Smooth muscle cell (in vitro differentiated cells): Measurements from ENCODE around the gene PTPDC1. TPM values are rescaled to one million over a fixed set of nuclear protein-coding genes. Genes with fewer than 3 reads are reported as not detected.
A peak's percentile ranks its signal among the peaks of the same experiment; 100 is the strongest.
"Not testable (repeated sequence)": the region's sequence is repeated elsewhere in the genome, so short reads cannot be mapped to it uniquely, and the experiment has no call there.

Experiments used
- DNase-seq: peaks from one replicate; lab custom pipeline; 2025; ENCODE audit not compliant: unreplicated experiment; lab: John Stamatoyannopoulos, UW
- H2AFZ ChIP-seq: fragments of 200-600 bp; sonication (generic); 2 replicates; pipeline ENCODE4 v1.6.0; 2016; ENCODE audit warnings: antibody characterized with exemption, low read depth, mild to moderate bottlenecking
- H3F3A ChIP-seq: fragments of 200-600 bp; sonication (generic); 2 replicates; pipeline ENCODE4 v1.6.0; 2017; ENCODE audit warnings: antibody characterized with exemption, low read depth
- H3K27ac ChIP-seq: fragments of 200-600 bp; sonication (generic); 2 replicates; pipeline ENCODE4 v1.5.1; 2016; ENCODE audit warnings: low read depth, mild to moderate bottlenecking
- H3K27me3 ChIP-seq: fragments of 200-600 bp; sonication (generic); 2 replicates; pipeline ENCODE4 v1.6.1; 2016; ENCODE audit warnings: low read depth, mild to moderate bottlenecking
- H3K36me3 ChIP-seq: fragments of 200-600 bp; sonication (generic); 2 replicates; pipeline ENCODE4 v1.5.1; 2016; ENCODE audit warnings: low read depth
- H3K4me1 ChIP-seq: fragments of 200-600 bp; sonication (generic); 2 replicates; pipeline ENCODE4 v1.5.1; 2016; ENCODE audit warnings: low read depth
- H3K4me2 ChIP-seq: fragments of 200-600 bp; sonication (generic); 2 replicates; pipeline ENCODE4 v1.6.0; 2016; ENCODE audit warnings: mild to moderate bottlenecking
- H3K4me3 ChIP-seq: fragments of 200-600 bp; sonication (generic); 2 replicates; pipeline ENCODE4 v1.5.1; 2016; ENCODE audit warnings: mild to moderate bottlenecking
- H3K79me2 ChIP-seq: fragments of 200-600 bp; sonication (generic); 2 replicates; pipeline ENCODE4 v1.6.0; 2016; ENCODE audit warnings: low read depth, mild to moderate bottlenecking
- H3K9ac ChIP-seq: fragments of 200-600 bp; sonication (generic); 2 replicates; pipeline ENCODE4 v1.6.0; 2016; ENCODE audit warnings: low read depth
- H3K9me3 ChIP-seq: fragments of 200-600 bp; sonication (generic); replicated peaks from 2 replicates; pipeline ENCODE4 v1.5.1; 2016; ENCODE audit warnings: low read depth
- H4K20me1 ChIP-seq: fragments of 200-600 bp; sonication (generic); 2 replicates; pipeline ENCODE4 v1.6.0; 2016; ENCODE audit warnings: low read depth
- WGBS: methylation state at CpG from one replicate; pipeline ENCODE4 v1.1.7; 2016; ENCODE audit warnings: low lambda C conversion rate; 5-methylcytosine and 5-hydroxymethylcytosine counted together
- polyA plus RNA-seq: library from polyadenylated mRNA; unstranded; fragments of >200 nt; fragmentation: Nextera tagmentation; extraction: Ambion mirVana; gene quantifications from 2 replicates; pipeline ENCODE4 v1.2.1, GENCODE V29; 2016
- total RNA-seq: library from RNA; depleted of rRNA; stranded (reverse); fragments of >200 nt; gene quantifications from 2 replicates; pipeline ENCODE4 v1.2.3, GENCODE V29; 2014
- TF ChIP-seq, protein P1 (sequence below): fragments of 200-600 bp; sonication (generic); IDR thresholded peaks from 2 replicates; pipeline ENCODE4 v1.5.1; 2017; ENCODE audit warnings: borderline replicate concordance, mild to moderate bottlenecking, antibody characterized with exemption; ENCODE audit not compliant: insufficient read depth, poor library complexity, severe bottlenecking

The PTPDC1 gene
- total and polyA plus RNA-seq, 2 experiments from 2014 or later: 11.0 to 19.6 TPM

DNA sequence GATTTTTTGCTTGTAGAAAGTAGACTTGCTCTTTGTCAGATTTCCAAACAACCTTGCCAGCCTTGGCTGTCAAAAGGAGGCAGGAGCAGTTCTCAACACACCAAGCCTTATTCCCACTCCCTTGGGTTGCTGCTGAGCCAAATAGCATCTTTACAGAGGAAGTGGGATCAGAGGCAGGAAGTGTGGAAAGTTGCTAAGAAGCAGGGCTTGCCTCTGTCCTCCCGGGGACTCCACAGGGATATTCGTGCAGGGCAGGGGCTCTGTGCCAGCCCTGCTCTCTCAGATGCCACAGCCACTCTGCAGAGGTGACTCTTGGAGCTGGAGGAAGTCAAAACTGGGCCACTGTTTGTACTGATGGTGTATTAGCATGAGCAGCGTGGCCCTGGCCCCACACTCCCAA, 24.3 kb downstream of the PTPDC1 start:
- Histone ChIP-seq H2AFZ (no peak overlapping the region), H3K9ac (no peak overlapping the region), H3K4me1 (no peaks in the 10 kb centered on the region), H3K79me2 (no peaks in the 10 kb centered on the region), H3K4me2 (no peak overlapping the region), H4K20me1 (no peaks in the 10 kb centered on the region), H3F3A (no peaks in the 10 kb centered on the region), H3K9me3 (no peaks in the 10 kb centered on the region), H3K36me3 (no peaks in the 10 kb centered on the region), H3K27ac (no peak overlapping the region), H3K27me3 (no peaks in the 10 kb centered on the region), H3K4me3 (no peak overlapping the region)
- WGBS: 48% methylated on average over 3 of the region's 3 CpGs
- no peak for DNase-seq
- TF ChIP-seq, protein P1, sequence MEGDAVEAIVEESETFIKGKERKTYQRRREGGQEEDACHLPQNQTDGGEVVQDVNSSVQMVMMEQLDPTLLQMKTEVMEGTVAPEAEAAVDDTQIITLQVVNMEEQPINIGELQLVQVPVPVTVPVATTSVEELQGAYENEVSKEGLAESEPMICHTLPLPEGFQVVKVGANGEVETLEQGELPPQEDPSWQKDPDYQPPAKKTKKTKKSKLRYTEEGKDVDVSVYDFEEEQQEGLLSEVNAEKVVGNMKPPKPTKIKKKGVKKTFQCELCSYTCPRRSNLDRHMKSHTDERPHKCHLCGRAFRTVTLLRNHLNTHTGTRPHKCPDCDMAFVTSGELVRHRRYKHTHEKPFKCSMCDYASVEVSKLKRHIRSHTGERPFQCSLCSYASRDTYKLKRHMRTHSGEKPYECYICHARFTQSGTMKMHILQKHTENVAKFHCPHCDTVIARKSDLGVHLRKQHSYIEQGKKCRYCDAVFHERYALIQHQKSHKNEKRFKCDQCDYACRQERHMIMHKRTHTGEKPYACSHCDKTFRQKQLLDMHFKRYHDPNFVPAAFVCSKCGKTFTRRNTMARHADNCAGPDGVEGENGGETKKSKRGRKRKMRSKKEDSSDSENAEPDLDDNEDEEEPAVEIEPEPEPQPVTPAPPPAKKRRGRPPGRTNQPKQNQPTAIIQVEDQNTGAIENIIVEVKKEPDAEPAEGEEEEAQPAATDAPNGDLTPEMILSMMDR: no peak

DNA sequence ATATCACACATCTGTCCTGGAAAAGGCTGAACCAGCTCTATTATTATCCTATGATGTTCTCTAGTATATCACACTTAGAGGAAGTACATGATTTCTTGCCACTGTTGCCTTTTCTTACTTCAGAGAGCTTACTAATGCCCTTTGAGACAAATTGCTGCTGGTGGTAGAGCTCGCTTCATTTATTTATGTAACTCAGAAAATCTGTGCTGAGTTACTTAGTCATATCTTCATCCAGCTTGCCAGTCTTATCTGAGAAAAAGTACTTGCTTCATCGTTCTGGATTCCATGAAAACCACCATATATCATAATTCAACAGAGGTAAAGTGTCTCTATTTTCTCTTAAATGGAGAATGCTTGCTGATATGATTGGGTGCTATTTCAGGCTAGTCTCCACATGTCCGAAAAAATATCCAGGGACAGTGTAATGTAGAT, 26.6 kb downstream of the PTPDC1 start:
- TF ChIP-seq, protein P1: no peak
- H3K27me3 ChIP-seq: no peaks in the 10 kb centered on the region
- H3K4me1 ChIP-seq: no peaks in the 10 kb centered on the region
- no peak for DNase-seq
- no peak overlapping the region for H3K9ac ChIP-seq
- H3K27ac ChIP-seq: peak overlapping the region; percentile 15
- no peak overlapping the region for H3K4me3 ChIP-seq
- 21% methylated on average over 3 of the region's 3 CpGs for WGBS
- no peaks in the 10 kb centered on the region for H3F3A ChIP-seq
- H2AFZ ChIP-seq: no peak overlapping the region
- peak overlapping the region; percentile 48 for H3K4me2 ChIP-seq
- H4K20me1 ChIP-seq: no peaks in the 10 kb centered on the region
- no peaks in the 10 kb centered on the region for H3K9me3 ChIP-seq
- H3K79me2 ChIP-seq: no peaks in the 10 kb centered on the region
- H3K36me3 ChIP-seq: no peaks in the 10 kb centered on the region

DNA sequence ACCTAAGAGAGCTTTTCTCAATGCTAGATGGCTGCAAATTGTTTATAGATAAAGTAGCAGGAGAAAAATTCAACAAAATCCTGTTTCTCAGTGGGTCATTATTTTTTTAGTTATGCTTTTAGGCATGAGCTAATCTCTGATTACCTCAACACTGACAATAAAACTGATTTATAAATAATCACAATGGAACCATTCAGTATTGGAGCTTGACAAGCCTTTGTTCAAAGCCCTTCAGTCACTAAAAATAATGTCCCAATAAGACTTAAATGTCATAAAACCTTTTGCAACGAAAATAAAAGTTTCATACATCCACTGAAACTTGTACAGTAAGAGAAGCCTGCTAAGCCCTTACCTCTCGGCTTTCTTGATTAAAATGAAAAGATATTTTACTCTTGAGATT, 27.2 kb downstream of the PTPDC1 start:
- Histone ChIP-seq H3K79me2 (no peaks in the 10 kb centered on the region), H3K36me3 (no peaks in the 10 kb centered on the region), H3K27me3 (no peaks in the 10 kb centered on the region), H3K9me3 (no peaks in the 10 kb centered on the region), H3K9ac (no peak overlapping the region), H3K4me1 (no peaks in the 10 kb centered on the region), H3K4me3 (no peak overlapping the region), H2AFZ (no peak overlapping the region), H3F3A (no peaks in the 10 kb centered on the region), H4K20me1 (no peaks in the 10 kb centered on the region), H3K27ac (peak overlapping the region; percentile 15), H3K4me2 (peak overlapping the region; percentile 48)
- TF ChIP-seq, protein P1: no peak
- DNase-seq: no peak
- WGBS: 88% methylated on average over 2 of the region's 2 CpGs

DNA sequence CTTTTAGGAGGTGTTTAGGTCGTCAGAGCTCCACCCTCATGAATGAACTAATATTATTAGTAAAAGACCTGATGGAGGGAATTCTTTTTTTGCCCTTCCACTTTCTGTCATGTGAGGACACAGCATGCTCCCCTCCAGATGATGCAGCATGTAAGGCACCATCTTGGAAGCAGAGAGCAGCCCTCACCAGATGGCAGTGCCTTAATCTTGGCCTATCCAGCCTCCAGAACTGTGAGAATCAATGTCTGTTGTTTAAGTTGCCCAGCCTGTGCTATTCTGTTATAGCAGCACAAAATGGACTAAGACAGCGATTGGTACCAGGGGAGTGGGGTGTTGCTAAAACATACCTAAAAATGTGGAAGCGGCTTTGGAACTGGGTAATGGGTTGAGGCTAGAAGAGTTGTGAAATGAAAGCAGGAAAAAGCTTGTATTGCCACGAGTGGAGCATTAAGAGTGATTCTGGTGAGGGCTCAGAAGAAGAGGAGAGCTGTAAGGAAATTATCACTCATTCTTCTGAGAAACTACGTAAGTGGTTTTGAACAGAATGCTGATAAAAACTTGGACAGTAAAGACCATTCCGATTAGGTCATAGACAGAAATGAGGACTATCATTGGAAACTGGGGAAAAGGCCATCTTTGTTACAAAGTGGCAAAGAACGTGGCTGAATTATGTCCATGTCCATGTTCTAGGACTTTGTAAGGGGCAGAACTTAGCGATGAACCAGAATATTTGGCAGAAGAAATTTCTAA, 28.6 kb downstream of the PTPDC1 start:
- H3K4me3 ChIP-seq: no peak overlapping the region
- no peak overlapping the region for H3K4me2 ChIP-seq
- H3K9me3 ChIP-seq: no peaks in the 10 kb centered on the region
- H4K20me1 ChIP-seq: no peaks in the 10 kb centered on the region
- DNase-seq: no peak
- H3K27me3 ChIP-seq: no peaks in the 10 kb centered on the region
- H3K4me1 ChIP-seq: no peaks in the 10 kb centered on the region
- H3F3A ChIP-seq: no peaks in the 10 kb centered on the region
- no peaks in the 10 kb centered on the region for H3K36me3 ChIP-seq
- H3K79me2 ChIP-seq: no peaks in the 10 kb centered on the region
- H3K9ac ChIP-seq: no peak overlapping the region
- no peak overlapping the region for H2AFZ ChIP-seq
- WGBS: 83% methylated on average over 8 of the region's 8 CpGs
- peak overlapping the region; percentile 55 for H3K27ac ChIP-seq
- TF ChIP-seq, protein P1: no peak

DNA sequence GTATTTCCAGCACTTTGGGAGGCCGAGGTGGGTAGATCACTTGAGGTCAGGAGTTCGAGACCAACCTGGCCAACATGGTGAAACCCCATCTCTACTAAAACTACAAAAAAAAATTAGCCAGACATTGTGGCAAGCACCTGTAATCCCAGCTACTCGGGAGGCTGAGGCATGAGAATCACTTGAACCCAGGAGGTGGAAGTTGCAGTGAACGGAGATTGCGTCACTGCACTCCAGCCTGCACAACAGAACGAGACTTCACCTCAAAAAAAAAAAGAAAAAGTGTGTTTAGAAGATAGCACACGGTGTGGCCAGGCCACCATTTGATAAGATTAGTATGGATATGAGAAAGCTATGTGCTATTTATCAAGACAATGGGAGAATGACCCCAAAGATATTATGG, 35.8 kb downstream of the PTPDC1 start:
- not testable (repeated sequence) for H3K4me1 ChIP-seq, H3K79me2 ChIP-seq, H3K36me3 ChIP-seq, H3K9ac ChIP-seq, H3K4me2 ChIP-seq, H3K27ac ChIP-seq, H3K27me3 ChIP-seq, H3K4me3 ChIP-seq, H3F3A ChIP-seq, H2AFZ ChIP-seq, DNase-seq, H4K20me1 ChIP-seq, H3K9me3 ChIP-seq
- WGBS: 98% methylated on average over 7 of the region's 7 CpGs
